Activated T-helper 2 cell treated with anti-CD3 and anti-CD28 coated beads, Interferon-gamma antibody, Interleukin-2, Interleukin-4, amounts not matched to agents 10 μg/mL and 5 μg/mL and 100 μg/mL, durations not matched to agents 14 hours and 24 hours and 36 hours (primary cell): ENCODE data around the gene CCR1. TPM values are rescaled to one million over a fixed set of nuclear protein-coding genes. Genes with fewer than 3 reads are reported as not detected.
A peak's percentile ranks its signal among the peaks of the same experiment; 100 is the strongest.

ENCODE experiments used
- DNase-seq: peaks from one replicate; pipeline ENCODE4 v3.0.0; 2021; ENCODE audit warnings: low spot score
- H3K27ac Mint-ChIP-seq: one replicate; pipeline ENCODE4 v1.8.0; 2021; ENCODE audit warnings: mixed read lengths
- H3K27me3 Mint-ChIP-seq: one replicate; pipeline ENCODE4 v1.8.0; 2021; ENCODE audit warnings: low read depth, mixed read lengths
- H3K36me3 Mint-ChIP-seq: one replicate; pipeline ENCODE4 v1.8.0; 2021; ENCODE audit warnings: low read depth, mixed read lengths
- H3K4me1 Mint-ChIP-seq: one replicate; pipeline ENCODE4 v1.8.0; 2021; ENCODE audit warnings: low read depth, mixed read lengths
- H3K4me3 Mint-ChIP-seq: one replicate; pipeline ENCODE4 v1.8.0; 2021; ENCODE audit warnings: low read depth, mild to moderate bottlenecking, moderate library complexity, mixed read lengths
- H3K9me3 Mint-ChIP-seq: one replicate; pipeline ENCODE4 v1.8.0; 2021; ENCODE audit warnings: mixed read lengths
- intact Hi-C: fragments of 100-400 bp; cut with micrococcal nuclease; formaldehyde crosslinking; loops from one replicate; pipeline ENCODE4 v1.15.1; 2023
- total RNA-seq: library from RNA; stranded (reverse); gene quantifications from 2 replicates; pipeline ENCODE4 v1.2.3, GENCODE V29; 2022

The CCR1 gene
- 0.41 and 0.51 TPM in 2 replicates for total RNA-seq

- Mint-ChIP-seq H3K27ac (peak within 1 kb of the TSS; percentile 18), H3K4me1 (peaks cover 25% of the 10 kb centered on the region), H3K9me3 (no peaks in the 10 kb centered on the region), H3K4me3 (no peak within 1 kb of the TSS), H3K36me3 (no peaks in the 10 kb centered on the region), H3K27me3 (peaks cover 31% of the 10 kb centered on the region)
- intact Hi-C loops, result loop anchor here (1.0 to 5.0 kb wide), 6 partner anchors 74 to 346 kb away; no protein-coding TSS in a partner anchor
- DNase-seq, result peak; percentile 44
These were observed at the start of gene CCR1 for GRCh38 chr3:46208167-46208704. Gene CCR1 (minus strand): TSS chr3:46208313. CDS start chr3:46204313, 4,000 bp downstream.

DNA sequence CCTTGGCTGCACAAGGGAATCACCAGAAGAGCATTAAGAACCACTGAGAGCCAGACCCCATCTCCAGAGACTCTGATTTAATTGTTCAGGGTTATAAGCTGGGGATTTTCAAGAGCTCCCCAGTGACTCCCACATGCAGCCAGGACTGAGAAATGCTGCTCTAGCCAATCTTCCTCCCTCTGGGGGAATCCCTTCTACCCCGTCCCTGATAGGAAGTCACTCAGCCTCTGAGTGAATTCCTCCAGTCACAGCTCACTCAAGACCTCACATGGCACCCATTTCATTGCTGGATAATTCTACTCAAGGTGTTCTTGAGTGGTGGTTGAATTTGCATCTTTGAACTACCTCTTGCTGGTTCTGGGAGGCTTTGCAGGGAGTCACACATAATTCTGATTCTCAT, 44.9 kb upstream of the CCR1 start:
- Mint-ChIP-seq H3K4me1 (no peaks in the 10 kb centered on the region), H3K9me3 (peaks cover 3% of the 10 kb centered on the region), H3K27ac (no peak overlapping the region), H3K4me3 (no peak overlapping the region), H3K36me3 (no peaks in the 10 kb centered on the region), H3K27me3 (peaks cover 54% of the 10 kb centered on the region)
- intact Hi-C loops, result no loop called here
- no peak for DNase-seq

DNA sequence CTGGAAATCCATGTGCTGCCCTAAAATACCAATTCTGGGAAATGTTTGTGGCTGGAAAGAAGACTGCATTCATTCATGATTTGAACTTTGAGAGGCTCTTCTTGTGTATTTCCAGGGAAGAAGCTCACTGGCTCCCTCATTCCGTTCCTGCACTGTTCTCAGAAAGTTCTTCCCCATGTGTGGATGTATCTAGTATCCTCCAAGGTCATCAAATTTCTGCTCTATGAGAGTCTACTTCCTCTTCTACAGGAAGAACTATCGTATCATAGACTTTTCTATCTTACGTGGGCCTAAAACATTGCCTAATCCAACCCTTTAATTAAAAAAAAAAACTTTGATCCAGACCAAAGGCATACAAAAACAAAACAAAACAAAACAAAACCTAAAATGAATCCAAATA, 37.0 kb upstream of the CCR1 start:
- Mint-ChIP-seq H3K4me3 (no peak overlapping the region), H3K27ac (no peak overlapping the region), H3K36me3 (no peaks in the 10 kb centered on the region), H3K9me3 (no peaks in the 10 kb centered on the region), H3K27me3 (peaks cover 33% of the 10 kb centered on the region), H3K4me1 (peaks cover 9% of the 10 kb centered on the region)
- intact Hi-C loops, result no loop called here
- no peak for DNase-seq

- Mint-ChIP-seq H3K4me1 (peaks cover 9% of the 10 kb centered on the region), H3K27ac (no peak overlapping the region), H3K4me3 (no peak overlapping the region), H3K36me3 (no peaks in the 10 kb centered on the region), H3K27me3 (peaks cover 43% of the 10 kb centered on the region), H3K9me3 (no peaks in the 10 kb centered on the region)
- intact Hi-C loops, result no loop called here
- no peak for DNase-seq
These were observed 35.4 kb upstream of the CCR1 start for GRCh38 chr3:46243560-46243959.

- H3K4me3 Mint-ChIP-seq, result no peak within 1 kb of the TSS
- no peaks in the 10 kb centered on the region for H3K9me3 Mint-ChIP-seq
- H3K4me1 Mint-ChIP-seq, result peaks cover 9% of the 10 kb centered on the region
- no peak within 1 kb of the TSS for H3K27ac Mint-ChIP-seq
- H3K36me3 Mint-ChIP-seq, result no peaks in the 10 kb centered on the region
- intact Hi-C loops, result no loop called here
- H3K27me3 Mint-ChIP-seq, result peaks cover 57% of the 10 kb centered on the region
- DNase-seq, result no peak
These were observed 34.0 kb upstream of the CCR1 start, which contains the start of gene CCR3 for GRCh38 chr3:46242120-46242519. Gene CCR3 (plus strand): TSS chr3:46242460. CDS start chr3:46265159, 22,699 bp downstream.

DNA sequence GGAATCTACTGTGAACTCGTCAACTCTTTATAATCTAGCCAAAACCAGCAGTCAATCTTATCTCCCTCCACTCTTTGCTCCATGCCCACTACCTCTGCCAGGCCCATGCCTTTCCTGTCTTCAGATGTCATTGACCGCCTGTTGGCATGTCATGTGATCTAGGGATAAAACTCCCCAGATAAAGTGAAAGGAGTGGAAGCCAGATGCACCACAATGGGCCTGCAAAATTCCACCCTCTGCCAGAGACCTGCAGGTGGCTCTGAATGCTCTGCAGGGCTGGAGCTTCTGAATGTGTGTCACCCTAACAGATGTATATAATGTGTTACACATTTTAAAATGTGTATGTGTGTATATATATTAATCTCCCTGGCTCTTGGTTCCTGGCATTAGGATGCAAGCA, 31.8 kb upstream of the CCR1 start:
- DNase-seq, result no peak
- intact Hi-C loops, result no loop called here
- H3K4me3 Mint-ChIP-seq, result no peak overlapping the region
- no peaks in the 10 kb centered on the region for H3K36me3 Mint-ChIP-seq
- no peaks in the 10 kb centered on the region for H3K9me3 Mint-ChIP-seq
- no peak overlapping the region for H3K27ac Mint-ChIP-seq
- H3K27me3 Mint-ChIP-seq, result peaks cover 75% of the 10 kb centered on the region
- peaks cover 9% of the 10 kb centered on the region for H3K4me1 Mint-ChIP-seq

DNA sequence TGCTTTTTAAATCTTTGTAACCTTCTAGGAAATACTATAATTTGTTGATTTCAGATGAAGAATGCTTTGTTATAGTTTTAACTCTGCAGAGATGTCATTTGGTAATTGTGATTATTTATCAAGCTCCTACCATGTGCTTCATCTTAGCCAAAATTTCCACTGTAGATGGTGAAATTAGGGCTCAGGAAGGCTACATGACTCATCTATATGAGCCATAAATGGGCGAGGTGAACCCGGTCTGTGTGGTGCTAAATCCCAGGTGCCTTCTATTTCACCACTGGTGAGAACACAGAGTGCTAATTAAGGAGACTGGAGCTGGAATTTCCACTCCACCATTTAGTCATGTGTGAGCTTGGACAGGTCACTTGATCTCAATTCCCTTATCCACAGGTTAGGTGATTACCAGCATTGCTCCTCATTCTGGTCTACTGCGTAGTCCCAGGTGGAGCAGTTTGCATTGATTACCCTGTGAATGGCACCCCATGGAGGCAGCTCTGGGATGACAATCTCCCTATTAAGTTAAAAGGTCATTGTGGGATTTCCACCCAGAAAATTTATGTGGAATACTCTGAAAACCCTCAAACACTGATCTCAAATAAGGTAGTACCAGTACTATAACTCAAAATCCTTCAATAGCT, 31.3 kb upstream of the CCR1 start:
- Mint-ChIP-seq H3K27ac (no peak overlapping the region), H3K9me3 (no peaks in the 10 kb centered on the region), H3K4me3 (no peak overlapping the region), H3K4me1 (peaks cover 9% of the 10 kb centered on the region), H3K36me3 (no peaks in the 10 kb centered on the region), H3K27me3 (peaks cover 79% of the 10 kb centered on the region)
- intact Hi-C loops, result no loop called here
- no peak for DNase-seq

GRCh38 chr3:46238386-46238785, 30.3 kb upstream of the CCR1 start:
- DNase-seq, result no peak
- Mint-ChIP-seq H3K4me3 (no peak overlapping the region), H3K9me3 (no peaks in the 10 kb centered on the region), H3K36me3 (no peaks in the 10 kb centered on the region), H3K4me1 (peaks cover 8% of the 10 kb centered on the region), H3K27ac (no peak overlapping the region), H3K27me3 (peaks cover 75% of the 10 kb centered on the region)
- intact Hi-C loops, result no loop called here

- no peak overlapping the region for H3K4me3 Mint-ChIP-seq
- intact Hi-C loops, result no loop called here
- no peaks in the 10 kb centered on the region for H3K9me3 Mint-ChIP-seq
- H3K27ac Mint-ChIP-seq, result no peak overlapping the region
- H3K27me3 Mint-ChIP-seq, result peaks cover 78% of the 10 kb centered on the region
- no peak for DNase-seq
- no peaks in the 10 kb centered on the region for H3K4me1 Mint-ChIP-seq
- H3K36me3 Mint-ChIP-seq, result no peaks in the 10 kb centered on the region
These were observed 28.4 kb upstream of the CCR1 start for GRCh38 chr3:46236294-46237054.

GRCh38 chr3:46235425-46235824, 27.3 kb upstream of the CCR1 start:
- no peaks in the 10 kb centered on the region for H3K4me1 Mint-ChIP-seq
- no peaks in the 10 kb centered on the region for H3K9me3 Mint-ChIP-seq
- DNase-seq, result no peak
- intact Hi-C loops, result no loop called here
- H3K27ac Mint-ChIP-seq, result no peak overlapping the region
- H3K4me3 Mint-ChIP-seq, result no peak overlapping the region
- H3K27me3 Mint-ChIP-seq, result peaks cover 79% of the 10 kb centered on the region
- no peaks in the 10 kb centered on the region for H3K36me3 Mint-ChIP-seq

GRCh38 chr3:46233194-46233593, 25.1 kb upstream of the CCR1 start:
- no peak for DNase-seq
- Mint-ChIP-seq H3K27ac (no peak overlapping the region), H3K9me3 (no peaks in the 10 kb centered on the region), H3K4me1 (peaks cover 8% of the 10 kb centered on the region), H3K36me3 (no peaks in the 10 kb centered on the region), H3K4me3 (no peak overlapping the region), H3K27me3 (peaks cover 78% of the 10 kb centered on the region)
- intact Hi-C loops, result no loop called here

- Mint-ChIP-seq H3K4me3 (no peak overlapping the region), H3K36me3 (no peaks in the 10 kb centered on the region), H3K9me3 (peaks cover 4% of the 10 kb centered on the region), H3K27me3 (peaks cover 74% of the 10 kb centered on the region), H3K27ac (no peak overlapping the region), H3K4me1 (peaks cover 11% of the 10 kb centered on the region)
- intact Hi-C loops, result no loop called here
- DNase-seq, result no peak
These were observed 23.2 kb upstream of the CCR1 start for GRCh38 chr3:46231323-46231722.
